Measurements from ENCODE around the gene MBD3L4.
"Not testable (repeated sequence)": the region's sequence is repeated elsewhere in the genome, so short reads cannot be mapped to it uniquely, and the experiment has no call there.

Gene MBD3L4

GRCh38 chr19:7040079-7040478 lies at the start of gene MBD3L4:
Gene MBD3L4, minus strand, starts transcription at chr19:7040179. Its CDS starts 35 bp downstream, at chr19:7040144.
- not testable (repeated sequence) for FAIRE-seq

GRCh38 chr19:7088999-7089398 lies 49.0 kb upstream of the MBD3L4 start:
- no peak for DNase-seq (ENCODE audit: low spot score)
- no peak for FAIRE-seq

More at GRCh38 chr19:7040079-7040478, at the start of gene MBD3L4:
- not testable (repeated sequence) for DNase-seq (ENCODE audit: low spot score)

- FAIRE-seq (no peak), DNase-seq (ENCODE audit: low spot score) (no peak)
Observed at GRCh38 chr19:7083076-7083956, 43.3 kb upstream of the MBD3L4 start.

- no peak for FAIRE-seq
- DNase-seq (ENCODE audit: low spot score): no peak
Observed at GRCh38 chr19:7078008-7078407, 38.0 kb upstream of the MBD3L4 start.

GRCh38 chr19:7076151-7076550 lies 36.2 kb upstream of the MBD3L4 start:
- DNase-seq (ENCODE audit: low spot score) (no peak), FAIRE-seq (no peak)

- DNase-seq (ENCODE audit: low spot score) (no peak), FAIRE-seq (no peak)
Observed at GRCh38 chr19:7074705-7075282, 34.8 kb upstream of the MBD3L4 start.

GRCh38 chr19:7072541-7072940 lies 32.6 kb upstream of the MBD3L4 start:
- no peak for FAIRE-seq
- no peak for DNase-seq (ENCODE audit: low spot score)

GRCh38 chr19:7069904-7070226 lies 29.9 kb upstream of the MBD3L4 start:
- DNase-seq (ENCODE audit: low spot score): no peak

GRCh38 chr19:7069042-7069903 lies 29.3 kb upstream of the MBD3L4 start, which contains the start of gene ZNF557:
Gene ZNF557, plus strand, starts transcription at chr19:7069703. Its CDS starts 5,372 bp downstream, at chr19:7075075.
- FAIRE-seq: peak; percentile 55

More at GRCh38 chr19:7069904-7070226, 29.9 kb upstream of the MBD3L4 start:
- FAIRE-seq: no peak

GRCh38 chr19:7068599-7068998 lies 28.6 kb upstream of the MBD3L4 start:
- FAIRE-seq (no peak), DNase-seq (ENCODE audit: low spot score) (no peak)

More at GRCh38 chr19:7069042-7069903, 29.3 kb upstream of the MBD3L4 start, which contains the start of gene ZNF557:
- peak; percentile 90 for DNase-seq (ENCODE audit: low spot score)

- FAIRE-seq: no peak
- no peak for DNase-seq (ENCODE audit: low spot score)
Observed at GRCh38 chr19:7067716-7068115, 27.7 kb upstream of the MBD3L4 start.

- FAIRE-seq; DNase-seq (ENCODE audit: low spot score): not testable (repeated sequence)
Observed at GRCh38 chr19:7067122-7067521, 27.1 kb upstream of the MBD3L4 start.

GRCh38 chr19:7063764-7064418 lies 23.9 kb upstream of the MBD3L4 start:
- FAIRE-seq (no peak), DNase-seq (ENCODE audit: low spot score) (no peak)

GRCh38 chr19:7063339-7063738 lies 23.4 kb upstream of the MBD3L4 start:
- FAIRE-seq (no peak), DNase-seq (ENCODE audit: low spot score) (no peak)

- FAIRE-seq; DNase-seq (ENCODE audit: low spot score): not testable (repeated sequence)
Observed at GRCh38 chr19:7059977-7060376, 20.0 kb upstream of the MBD3L4 start.

GRCh38 chr19:7058576-7058975 lies 18.6 kb upstream of the MBD3L4 start, which contains the start of gene MBD3L3:
Gene MBD3L3, minus strand, starts transcription at chr19:7058676. Its CDS starts 71 bp downstream, at chr19:7058605.
- DNase-seq (ENCODE audit: low spot score); FAIRE-seq: not testable (repeated sequence)

GRCh38 chr19:7056371-7056770 lies 16.4 kb upstream of the MBD3L4 start:
- not testable (repeated sequence) for FAIRE-seq; DNase-seq (ENCODE audit: low spot score)

GRCh38 chr19:7055679-7056078 lies 15.7 kb upstream of the MBD3L4 start:
- DNase-seq (ENCODE audit: low spot score); FAIRE-seq: not testable (repeated sequence)

GRCh38 chr19:7054635-7055368 lies 14.8 kb upstream of the MBD3L4 start:
- not testable (repeated sequence) for DNase-seq (ENCODE audit: low spot score); FAIRE-seq

- not testable (repeated sequence) for FAIRE-seq; DNase-seq (ENCODE audit: low spot score)
Observed at GRCh38 chr19:7052896-7053295, 12.9 kb upstream of the MBD3L4 start.
